HuH-7.5 (cell line): Measurements from ENCODE around the gene CDH22.

ENCODE experiments used
- DNase-seq: peaks from one replicate; pipeline ENCODE4 v3.0.0; 2011; ENCODE audit warnings: low spot score

CDH22 gene

DNA sequence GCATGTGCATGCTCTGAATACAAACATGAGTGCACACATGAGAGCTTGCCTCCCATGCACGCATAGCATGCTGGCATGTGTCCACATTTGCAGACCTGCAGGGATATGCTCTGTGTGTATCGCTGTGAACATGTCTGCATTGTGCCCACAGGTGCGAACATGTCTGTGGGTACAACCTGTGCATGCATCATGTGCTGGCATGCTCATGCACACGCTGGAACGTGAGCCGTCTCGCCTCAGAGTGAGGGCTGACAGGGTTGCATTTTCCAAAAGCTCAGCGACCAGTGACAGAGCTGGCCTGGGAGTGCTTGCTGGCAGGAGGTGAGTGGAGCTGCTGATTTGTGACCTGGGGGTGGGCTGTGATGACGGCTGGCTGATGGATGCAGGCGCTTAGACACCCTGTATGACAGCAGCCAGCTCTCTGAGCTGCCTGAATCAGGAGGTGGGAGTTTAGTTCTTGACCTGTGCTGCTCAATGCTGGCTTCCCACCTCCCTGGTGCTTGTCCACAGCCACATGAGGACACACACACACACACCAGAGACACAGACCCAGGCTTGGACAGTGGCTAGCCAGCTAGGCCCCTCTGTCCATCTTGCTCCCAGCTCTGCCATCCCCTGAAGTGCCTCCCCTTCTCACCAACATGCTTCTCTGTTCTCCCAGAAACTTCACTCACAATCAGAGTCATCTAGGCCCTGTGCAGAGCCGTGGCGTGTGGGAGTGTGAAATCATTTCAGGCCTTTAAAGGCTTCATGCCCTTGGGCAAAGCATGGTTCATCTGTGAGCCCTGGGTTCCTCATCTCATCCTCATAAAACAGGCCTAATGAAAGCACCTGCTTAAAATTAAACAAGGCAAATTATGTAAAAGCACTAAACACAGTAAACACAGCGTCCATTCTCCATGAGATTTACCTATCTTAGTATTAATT, 138.8 kb downstream of the CDH22 start:
- no peak for DNase-seq

DNA sequence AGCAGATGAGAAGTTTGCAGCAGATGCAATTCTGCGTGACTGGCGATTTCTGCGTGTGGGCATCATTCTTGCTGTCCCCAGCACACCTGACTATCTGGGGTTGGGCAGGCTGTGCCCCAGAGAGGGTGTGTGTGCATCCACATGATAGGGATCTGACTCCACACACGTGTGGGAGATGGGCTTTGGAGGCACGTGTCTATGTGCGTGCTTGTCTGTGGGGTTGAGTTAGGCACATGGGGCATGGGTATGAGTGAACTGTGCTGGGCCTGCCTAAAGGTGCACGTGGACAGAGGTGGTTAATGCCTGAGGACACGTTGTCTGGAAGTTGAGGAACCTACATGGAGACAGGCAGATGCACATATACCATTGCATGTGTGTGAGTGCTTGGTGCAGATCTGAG, 139.9 kb downstream of the CDH22 start:
- no peak for DNase-seq

DNA sequence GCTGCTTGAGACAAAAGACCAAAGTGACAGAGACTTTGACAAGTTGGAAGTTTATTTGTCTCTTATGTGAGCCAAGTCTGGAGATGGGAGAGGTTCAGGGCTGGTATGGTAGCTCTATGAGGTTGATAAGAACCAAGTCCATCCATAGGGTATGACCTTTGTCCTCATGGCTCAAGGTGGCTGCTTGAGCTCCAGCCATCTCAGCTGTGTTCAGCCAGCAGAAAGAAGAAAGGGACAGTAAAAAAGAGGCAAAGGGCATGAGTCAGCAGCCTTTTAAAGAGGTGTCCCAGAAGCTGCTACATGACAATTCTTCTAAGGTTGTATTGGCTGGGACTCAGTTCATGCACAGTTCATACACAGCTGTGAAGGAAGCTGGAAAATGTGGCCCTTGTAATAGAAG, 141.2 kb downstream of the CDH22 start:
- no peak for DNase-seq

DNA sequence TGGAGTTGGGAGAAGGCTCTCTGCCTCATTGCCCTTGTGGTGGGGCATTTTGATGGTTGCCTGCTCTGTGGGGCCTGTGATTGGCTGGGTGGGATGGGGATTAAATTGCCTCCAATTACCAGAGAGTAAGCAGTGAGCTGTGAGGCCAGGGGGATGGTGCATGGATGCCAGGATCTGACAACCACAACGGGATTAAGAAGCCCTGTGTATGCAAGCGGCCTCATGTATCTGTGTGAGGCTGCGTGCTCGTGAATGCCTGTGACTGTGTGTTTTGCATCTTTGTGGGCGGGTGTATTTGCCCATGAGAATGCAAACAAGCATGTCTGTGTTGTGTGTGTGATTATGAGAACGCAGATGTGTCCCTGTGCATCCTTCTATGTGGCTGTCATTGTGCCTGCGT, 144.0 kb downstream of the CDH22 start:
- DNase-seq = no peak

DNA sequence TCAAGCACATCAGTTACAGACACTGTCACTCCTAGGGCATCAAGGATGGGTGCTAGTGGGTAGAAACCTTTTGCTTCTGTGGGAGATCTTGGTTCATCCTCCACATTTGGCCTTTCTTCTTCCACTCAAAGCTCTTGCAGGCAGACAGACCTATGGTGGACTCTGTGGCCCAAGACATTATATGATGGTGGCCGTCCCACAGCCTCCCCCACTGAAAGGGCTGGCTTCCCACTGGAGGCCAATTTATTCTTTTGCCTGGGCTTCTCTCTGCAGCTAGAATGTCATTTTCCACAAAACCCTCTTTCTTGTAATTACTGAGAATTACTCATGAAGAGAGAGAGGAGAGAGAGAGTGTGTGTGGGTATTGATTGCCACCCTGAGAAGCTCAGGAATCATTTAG, 146.4 kb downstream of the CDH22 start:
- no peak for DNase-seq

DNA sequence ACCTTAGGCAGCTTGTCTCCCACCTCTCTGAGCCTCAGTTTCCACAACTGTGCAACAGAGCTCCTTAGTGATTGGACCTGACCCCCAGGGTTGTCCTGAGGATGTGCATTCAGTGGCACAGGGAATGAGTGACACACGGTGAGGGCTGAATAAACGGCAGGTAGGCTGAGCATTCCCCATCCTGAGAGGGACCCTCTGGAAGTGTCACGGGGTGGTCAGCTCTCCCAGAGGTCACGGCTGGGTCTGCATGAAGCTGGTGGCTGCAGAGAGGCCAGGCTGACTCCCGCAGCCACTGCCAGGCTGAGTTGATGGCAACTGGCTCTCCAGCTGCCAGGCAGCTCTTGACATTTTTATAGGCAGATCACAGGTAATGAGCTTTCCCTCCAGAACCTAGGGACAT, 147.6 kb downstream of the CDH22 start:
- no peak for DNase-seq

DNA sequence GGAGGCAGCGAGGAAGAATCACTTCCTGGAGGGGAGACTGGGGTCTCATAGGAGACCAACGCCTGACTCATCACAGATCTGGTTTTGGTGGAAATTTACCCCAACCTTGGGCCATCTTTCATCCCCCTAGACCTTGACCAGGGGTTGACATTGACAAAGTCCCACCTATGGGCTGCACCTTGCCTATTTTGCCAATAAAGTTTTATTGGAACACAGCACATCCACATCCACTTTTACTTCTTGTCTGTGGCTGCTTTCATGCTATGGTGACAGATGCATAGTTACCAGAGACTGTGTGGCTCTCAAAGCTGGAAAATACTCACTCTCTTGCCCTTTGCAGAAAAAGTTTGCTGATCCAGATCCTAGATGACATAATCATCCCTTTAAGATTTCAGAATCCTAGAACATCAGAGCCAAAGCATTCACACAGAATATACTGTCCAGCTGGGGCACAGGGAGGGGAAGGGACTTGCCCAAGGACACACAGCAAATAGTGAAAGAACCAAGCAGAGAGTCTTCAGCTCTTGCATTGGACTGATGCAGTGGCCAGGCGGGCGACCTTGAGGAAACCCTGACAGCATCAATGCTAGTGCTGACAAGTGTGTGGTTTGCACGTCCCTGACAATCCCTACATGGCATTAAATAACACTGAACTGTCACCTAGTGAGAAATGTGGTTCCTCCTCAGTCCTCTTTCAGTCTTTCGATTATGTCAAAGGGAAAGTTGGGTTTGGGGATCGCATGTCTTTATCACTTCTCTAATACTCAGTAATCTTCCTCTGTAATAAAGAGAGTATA, 149.0 kb downstream of the CDH22 start:
- no peak for DNase-seq

DNA sequence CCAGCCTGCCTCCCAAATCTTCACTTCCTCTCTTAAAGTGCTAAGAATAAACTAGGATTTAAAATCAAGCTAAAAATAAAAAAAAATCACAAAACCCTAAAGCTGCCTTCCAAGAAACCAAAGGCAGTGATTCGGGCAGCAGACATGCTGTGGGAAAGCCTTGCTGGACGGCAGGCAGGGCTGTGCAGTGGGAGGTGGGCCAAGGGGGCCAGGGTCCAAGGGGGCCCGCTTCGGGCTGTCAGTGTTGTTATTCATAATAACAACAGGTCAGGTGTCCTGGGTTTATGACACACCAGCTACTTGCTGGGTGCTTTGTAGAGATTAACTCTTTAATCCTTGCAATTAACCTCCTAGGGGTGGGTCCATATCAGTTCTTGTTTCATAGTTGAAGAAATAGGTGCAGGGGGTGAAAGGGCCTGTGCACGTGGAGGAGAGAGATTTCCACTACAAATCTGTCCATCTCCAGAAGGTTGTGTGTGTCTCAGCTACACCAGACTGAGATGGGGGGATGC, 149.8 kb downstream of the CDH22 start:
- DNase-seq = no peak

DNA sequence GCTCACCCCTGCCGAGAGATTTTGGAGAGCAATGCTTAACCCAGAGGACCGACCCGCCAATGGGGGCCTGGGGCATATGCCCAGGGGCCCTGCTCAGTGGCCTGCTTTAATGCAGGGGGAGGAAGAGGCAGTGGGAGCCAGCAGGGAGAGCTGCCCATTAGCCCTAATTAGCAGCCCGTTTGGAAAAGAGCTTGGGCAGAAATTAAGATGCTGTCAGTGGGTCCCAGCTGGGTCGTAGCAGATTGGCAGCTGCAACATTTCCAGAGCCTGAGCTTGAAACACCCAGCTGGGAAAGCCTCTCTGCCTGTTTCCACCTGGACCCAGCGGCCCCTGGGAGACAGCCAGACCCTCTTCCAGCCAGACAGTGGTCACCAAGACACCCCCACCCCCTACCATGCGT, 150.7 kb downstream of the CDH22 start:
- DNase-seq = no peak

DNA sequence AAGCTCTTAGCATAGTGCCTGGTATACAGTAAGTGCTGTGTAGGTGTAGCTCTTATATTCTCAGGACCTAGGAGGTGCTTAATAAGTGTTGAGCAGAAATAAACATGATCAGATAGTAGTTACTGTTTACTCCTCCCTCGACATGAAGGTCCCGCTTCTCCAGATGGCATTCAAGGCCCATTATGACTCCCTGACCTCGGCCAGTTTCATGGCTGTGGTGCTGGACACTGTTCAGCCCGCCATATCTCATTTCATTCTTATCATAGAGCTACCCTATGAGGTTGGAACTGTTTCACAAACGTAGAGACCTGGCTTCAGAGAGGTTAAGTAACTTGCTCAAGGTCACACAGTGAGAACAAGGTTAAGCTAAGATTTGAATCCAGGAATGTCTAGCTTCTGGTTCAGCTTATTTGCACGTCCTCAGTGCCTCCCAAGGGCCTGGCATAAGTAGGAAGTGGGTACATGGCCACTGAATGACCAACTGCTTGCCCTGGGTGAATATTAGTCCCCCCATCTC, 151.2 kb downstream of the CDH22 start:
- DNase-seq = no peak

DNA sequence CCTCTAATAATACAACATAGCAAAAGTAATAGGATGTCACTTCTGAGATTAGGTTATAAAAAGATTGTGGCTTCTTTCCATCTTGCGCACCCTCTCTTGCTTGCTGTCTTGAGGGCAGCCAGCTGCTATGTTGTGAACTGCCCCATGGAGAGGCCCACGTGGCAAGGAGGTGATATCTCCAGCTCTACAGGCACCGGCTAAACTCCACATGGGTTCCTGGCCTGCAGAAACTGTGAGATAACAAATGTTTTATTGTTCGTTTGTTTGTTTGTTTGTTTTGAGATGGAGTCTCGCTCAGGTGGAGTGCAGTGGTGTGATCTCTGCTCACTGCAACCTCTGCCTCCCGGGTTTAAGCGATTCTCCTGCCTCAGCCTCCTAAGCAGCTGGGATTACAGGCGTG, 152.2 kb downstream of the CDH22 start:
- DNase-seq = no peak

DNA sequence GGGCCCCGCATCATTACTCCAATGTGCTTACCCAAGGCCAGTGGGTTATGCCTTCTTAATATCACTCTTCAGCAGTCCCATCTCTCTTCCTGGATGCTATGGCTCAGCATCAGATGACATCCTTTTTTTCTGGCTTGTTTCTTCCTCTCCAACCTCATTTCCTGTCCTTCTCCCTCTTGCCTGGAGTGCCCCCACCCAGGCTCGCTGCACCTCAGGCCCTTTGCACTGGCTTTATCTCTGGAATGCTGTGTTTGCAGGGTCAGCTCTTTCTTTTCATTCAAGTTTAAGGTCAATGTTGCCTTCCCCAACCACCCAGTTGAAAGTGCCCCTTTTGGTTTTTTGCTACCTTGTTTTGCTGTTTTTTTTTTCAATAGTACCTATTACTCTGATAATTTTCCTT, 153.5 kb downstream of the CDH22 start:
- no peak for DNase-seq

DNA sequence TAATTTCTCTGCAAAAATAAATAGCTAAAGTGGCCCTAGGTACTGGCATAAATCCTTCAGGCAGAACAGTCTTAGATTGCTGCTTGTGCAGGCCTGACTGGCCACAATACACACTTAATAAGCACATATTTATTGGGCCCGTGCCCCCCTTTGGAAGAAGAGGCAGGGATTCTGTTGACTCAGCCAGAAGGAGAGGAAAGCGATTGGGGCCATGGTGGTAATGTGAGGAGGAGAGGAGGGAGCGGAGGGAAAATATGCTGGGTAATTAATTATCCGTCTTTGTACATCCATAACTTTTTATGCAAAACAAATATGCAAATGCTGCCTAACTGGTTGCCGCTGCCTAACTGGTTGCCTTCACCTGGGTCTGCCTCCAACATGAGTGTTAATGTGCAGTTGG, 154.0 kb downstream of the CDH22 start:
- DNase-seq = no peak

DNA sequence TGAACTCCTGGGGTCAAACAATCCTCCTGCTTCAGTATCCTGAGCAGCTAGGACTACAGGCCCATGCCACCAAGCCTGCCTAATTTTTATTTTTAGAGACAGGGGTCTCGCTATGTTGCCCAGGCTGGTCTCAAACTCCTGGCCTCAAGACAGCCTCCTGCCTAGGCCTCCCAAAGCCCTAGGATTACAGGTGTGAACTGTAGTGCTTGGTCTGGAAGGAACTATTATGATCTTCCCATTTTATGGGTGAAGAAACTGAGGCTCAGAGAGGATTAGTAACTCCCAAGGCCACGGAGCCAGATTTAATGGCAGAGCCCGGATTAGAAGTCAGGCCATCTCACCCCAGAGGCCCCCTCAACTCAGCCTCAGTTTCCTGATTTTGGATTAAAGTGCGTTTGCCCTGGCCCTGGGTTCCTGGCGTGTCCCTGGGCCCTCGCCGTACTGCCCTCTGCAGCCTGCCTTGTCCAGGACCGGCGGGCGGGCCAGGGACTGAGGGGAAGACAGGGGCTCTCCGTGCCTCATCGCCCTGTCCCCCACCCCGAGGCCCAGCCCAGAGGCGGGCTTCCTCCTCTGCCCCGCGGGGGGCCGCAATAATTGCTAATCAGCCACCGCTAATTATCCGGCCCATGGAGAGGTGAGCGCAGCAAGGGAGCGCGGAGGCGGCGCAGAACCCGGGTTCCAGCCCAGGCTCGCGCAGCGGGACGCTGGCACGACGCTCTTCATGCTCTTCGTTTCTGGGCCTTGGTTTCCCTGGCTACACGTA, 155.3 kb downstream of the CDH22 start:
- no peak for DNase-seq

DNA sequence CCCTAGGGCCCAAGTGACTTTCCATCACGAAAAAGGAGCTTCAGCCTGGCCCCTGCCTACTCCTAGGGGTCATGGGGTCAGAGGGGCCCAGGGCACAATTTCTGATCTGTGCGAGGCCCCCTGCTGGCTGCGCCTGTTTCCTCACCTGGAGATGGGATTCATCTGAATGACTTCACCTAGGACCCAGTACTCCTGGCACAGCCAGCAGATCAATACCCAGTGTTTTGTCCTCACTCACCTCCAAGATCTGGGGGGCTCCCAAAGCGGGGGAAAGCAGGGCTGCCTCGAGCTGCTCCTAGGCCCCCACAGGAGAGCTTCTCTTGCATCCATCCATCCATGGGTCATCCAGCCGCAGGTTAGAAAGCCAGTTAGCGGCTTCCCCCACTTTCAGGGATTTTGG, 156.4 kb downstream of the CDH22 start:
- DNase-seq = peak; percentile 71

DNA sequence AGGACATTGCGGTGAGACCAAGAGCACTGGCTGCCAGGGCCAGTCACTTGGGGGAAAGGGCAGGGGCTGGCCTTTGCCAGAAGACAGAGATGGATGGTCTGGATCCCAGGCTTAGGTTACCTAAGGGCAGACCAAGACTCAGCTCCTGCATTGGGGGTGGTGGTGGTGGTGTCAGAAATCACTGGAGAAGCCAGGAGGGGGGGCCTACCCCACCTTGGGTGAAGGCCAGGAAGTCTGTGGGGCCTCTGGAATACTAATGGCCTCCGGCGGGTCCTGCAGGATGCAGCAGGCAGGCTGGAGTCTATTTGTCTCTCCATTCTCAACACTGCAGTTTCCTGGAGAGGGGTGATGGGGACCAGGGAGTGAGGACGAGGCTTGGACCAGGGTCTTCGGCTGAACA, 157.4 kb downstream of the CDH22 start:
- no peak for DNase-seq

DNA sequence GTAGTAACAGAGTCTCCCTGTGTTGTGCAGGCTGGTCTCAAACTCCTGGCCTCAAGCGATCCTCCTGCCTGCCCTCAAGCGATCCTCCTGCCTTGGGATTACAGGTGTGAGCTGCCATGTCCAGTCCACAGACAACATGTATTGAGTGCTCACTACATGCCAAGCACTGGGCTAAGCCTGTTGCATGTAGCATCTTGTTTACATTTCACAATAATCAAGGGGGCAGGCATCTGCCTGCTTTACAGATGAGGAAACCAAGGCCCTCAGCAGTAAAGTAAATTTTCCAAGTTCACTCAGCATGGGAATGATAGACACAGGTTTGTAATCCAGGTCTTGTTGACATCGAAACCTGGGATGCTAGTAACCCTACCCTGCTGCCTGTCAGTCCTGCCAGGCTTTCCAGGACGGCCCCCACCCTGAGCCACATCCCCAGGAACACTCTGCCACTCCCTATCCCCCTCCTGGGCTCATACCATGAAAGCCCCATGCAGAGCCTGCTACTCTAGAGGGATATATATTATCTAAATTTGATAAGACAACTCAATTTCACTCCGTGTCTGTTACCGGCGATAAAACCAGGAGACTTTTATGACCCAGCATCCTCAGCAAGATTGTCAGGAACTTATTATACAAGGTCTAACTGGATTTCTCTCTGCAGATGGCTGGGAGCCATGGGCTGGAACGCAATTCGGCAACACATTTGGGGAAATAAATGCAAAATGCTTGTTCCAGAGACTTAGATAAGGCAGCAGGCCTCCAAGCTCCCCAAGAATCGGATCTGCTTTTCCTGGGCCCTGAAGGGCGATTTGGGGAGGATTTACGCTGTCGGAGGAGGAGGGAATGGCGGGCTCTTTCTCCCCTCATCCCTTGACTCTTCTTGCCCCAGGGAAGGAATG, 159.7 kb downstream of the CDH22 start:
- no peak for DNase-seq

DNA sequence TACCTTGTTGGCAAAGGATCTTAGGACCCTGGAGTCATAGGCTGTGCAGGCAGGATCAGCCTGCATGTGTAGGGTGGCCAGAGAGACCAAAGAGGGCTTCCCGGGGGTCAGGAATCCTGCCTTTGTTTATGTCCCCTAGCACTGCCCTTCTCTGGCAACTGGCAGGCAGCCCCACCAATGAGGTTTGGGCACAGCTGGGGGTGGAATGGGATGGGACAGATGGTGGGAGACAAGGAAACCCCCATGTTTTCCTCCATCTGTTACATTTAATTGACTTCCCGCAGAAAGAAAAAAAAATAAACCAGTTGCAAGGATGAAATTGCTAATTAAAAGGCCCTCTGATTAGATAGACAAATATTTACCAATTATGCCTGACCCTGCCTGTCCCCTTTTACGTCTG, 162.6 kb downstream of the CDH22 start:
- no peak for DNase-seq

DNA sequence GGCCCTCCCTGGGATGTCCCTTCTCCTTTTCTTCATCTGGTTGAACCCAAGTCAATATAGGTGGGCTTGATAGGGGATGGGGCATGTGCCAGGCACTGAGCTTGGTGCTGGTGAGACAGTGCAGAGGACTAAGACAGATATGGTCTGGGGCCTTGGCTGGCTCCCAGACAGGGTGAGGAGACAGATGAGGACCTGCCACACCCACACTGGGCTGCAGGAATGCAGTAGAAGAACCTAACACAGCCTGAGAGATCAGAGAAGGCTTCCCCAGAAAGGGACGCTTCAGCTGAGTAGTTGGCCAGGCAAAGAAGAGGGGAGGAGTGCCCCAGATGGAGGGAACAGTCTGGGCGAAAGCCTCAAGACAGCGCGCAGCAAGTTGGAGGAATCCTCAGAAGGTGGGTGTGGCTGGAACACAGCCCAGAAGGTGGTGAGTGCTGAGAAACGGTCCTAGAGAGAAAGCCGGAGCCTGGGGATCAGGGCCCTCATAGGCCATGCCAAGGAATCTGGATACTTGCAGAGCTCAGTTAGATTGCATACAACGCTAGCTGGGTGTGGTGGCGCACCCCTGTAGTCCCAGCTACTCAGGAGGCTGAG, 163.8 kb downstream of the CDH22 start:
- DNase-seq = no peak

DNA sequence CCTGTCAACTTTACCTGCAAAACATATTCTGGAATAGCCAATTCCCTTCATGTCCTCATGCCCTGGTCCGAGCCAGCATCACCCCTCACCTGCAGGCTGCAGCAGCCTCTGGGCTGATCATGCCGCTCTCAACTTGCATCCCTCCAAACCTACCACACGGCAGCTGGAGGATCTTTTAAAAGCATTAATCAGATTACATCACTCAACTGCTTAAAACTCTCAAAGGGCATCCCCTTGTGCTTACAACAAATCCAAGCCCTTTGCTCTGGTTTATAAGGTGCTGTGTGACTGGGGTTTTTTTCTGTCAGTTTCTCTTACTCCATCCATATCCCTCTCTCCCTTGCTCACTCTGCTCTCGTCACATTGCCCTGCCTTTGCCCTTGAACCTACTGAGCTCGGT, 166.2 kb downstream of the CDH22 start:
- DNase-seq = no peak
